K562 (cell line): ENCODE results near the gene SLC26A11. TPM values are rescaled to one million over a fixed set of nuclear protein-coding genes. Genes with fewer than 3 reads are reported as not detected.

Source experiments
- ATAC-seq: fragments of 200-7000 bp; cut with Tn5 transposase; 3 replicates; pipeline ENCODE4 v1.9.1; 2020; ENCODE audit warnings: moderate library complexity
- BruUV-seq: library from RNA; stranded (reverse); fragments of 400-500 nt; replicated peaks from 2 replicates; lab custom pipeline; 2021; lab: Mats Ljungman, UMichigan
- CTCF ChIA-PET: fragments of 300-600 bp; formaldehyde crosslinking; extraction: SDS; loops from one replicate; lab custom pipeline; 2021; ENCODE audit warnings: low intra/inter-chr PET ratio; lab: Yijun Ruan, JAX
- POLR2A ChIA-PET: fragments of 300-600, 350-650 bp; sonication (Branson Sonifier 250); formaldehyde crosslinking; extraction: SDS; loops from one replicate; lab custom pipeline; 2021; ENCODE audit warnings: antibody characterized with exemption, inconsistent platforms; lab: Yijun Ruan, JAX
- DNase-seq, 4 experiments: peaks; one replicate each; pipeline versions ENCODE4 v3.0.0 to v3.0.0-alpha.2; 2011 to 2018; ENCODE audit warnings: low spot score in 3 of 4, mixed read lengths in 3 of 4; ENCODE audit errors: extremely low read depth in 1 of 4
- FAIRE-seq: peaks from 2 replicates; lab custom pipeline; 2011; peaks lifted over from hg19 to GRCh38; lab: Jason Lieb, UNC
- H2AFZ ChIP-seq: 2 replicates; pipeline ENCODE4 v1.6.0; 2011; ENCODE audit warnings: low read depth, low read length, control low read depth, inconsistent platforms
- H3K27ac ChIP-seq: fragments of 200-600 bp; 3 replicates; pipeline ENCODE4 v1.8.0; 2011; ENCODE audit warnings: low read depth, mild to moderate bottlenecking, control low read depth, inconsistent platforms, low read length, moderate library complexity, mixed read lengths; ENCODE audit errors: extremely low read depth
- H3K27me3 ChIP-seq, 2 experiments: fragments of 300-600 bp in 1 of 2; 2 replicates in 1 of 2; 3 replicates in 1 of 2; pipeline versions ENCODE4 v1.6.0 to v1.8.0; 2011; ENCODE audit warnings: inconsistent platforms in 2 of 2, low read length in 2 of 2, mild to moderate bottlenecking in 1 of 2, mixed read lengths in 1 of 2, moderate library complexity in 1 of 2; ENCODE audit not compliant: control insufficient read depth in 2 of 2, insufficient read depth in 2 of 2
- H3K36me3 ChIP-seq: fragments of 300-600 bp; 3 replicates; pipeline ENCODE4 v1.8.0; 2011; ENCODE audit warnings: mild to moderate bottlenecking, low read length, inconsistent platforms; ENCODE audit not compliant: control insufficient read depth, insufficient read depth
- H3K4me1 ChIP-seq, 2 experiments: fragments of 200-600 bp in 1 of 2; replicated peaks in 1 of 2; 2 replicates in 1 of 2; 3 replicates in 1 of 2; pipeline versions ENCODE4 v1.5.1 to v1.8.0; 2011; ENCODE audit warnings: inconsistent platforms in 2 of 2, low read length in 2 of 2, mild to moderate bottlenecking in 1 of 2, mixed read lengths in 1 of 2, moderate library complexity in 1 of 2; ENCODE audit not compliant: control insufficient read depth in 2 of 2, insufficient read depth in 2 of 2
- H3K4me2 ChIP-seq: 2 replicates; pipeline ENCODE4 v1.6.1; 2011; ENCODE audit warnings: low read length, control low read depth, inconsistent platforms, mixed read lengths; ENCODE audit not compliant: insufficient read depth
- H3K4me3 ChIP-seq: fragments of 200-600 bp; sonication (generic), shearing (Covaris generic); 2 replicates; pipeline ENCODE4 v1.5.1; 2016; ENCODE audit warnings: control low read depth, inconsistent platforms
- H3K79me2 ChIP-seq: fragments of 200-600 bp; 3 replicates; pipeline ENCODE4 v1.8.0; 2011; ENCODE audit warnings: low read length, inconsistent platforms; ENCODE audit not compliant: control insufficient read depth, insufficient read depth
- H3K9ac ChIP-seq, 2 experiments: 2 replicates each; pipeline versions ENCODE4 v1.6.0 to v1.6.1; 2011; ENCODE audit warnings: low read depth in 2 of 2, low read length in 2 of 2, control low read depth in 1 of 2, inconsistent platforms in 1 of 2, mild to moderate bottlenecking in 1 of 2, mixed read lengths in 1 of 2; ENCODE audit not compliant: insufficient read depth in 1 of 2
- H3K9me1 ChIP-seq: one replicate; pipeline ENCODE4 v1.6.0; 2011; ENCODE audit warnings: inconsistent platforms, mild to moderate bottlenecking, low read length, moderate library complexity; ENCODE audit not compliant: control insufficient read depth, insufficient read depth
- H3K9me3 ChIP-seq: replicated peaks from 2 replicates; pipeline ENCODE4 v1.5.1; 2011; ENCODE audit warnings: low read depth, low read length, inconsistent platforms; ENCODE audit not compliant: control insufficient read depth, insufficient read depth
- H4K20me1 ChIP-seq: replicated peaks from 2 replicates; pipeline ENCODE4 v1.6.1; 2011; ENCODE audit warnings: low read length, inconsistent platforms, mixed read lengths; ENCODE audit not compliant: control insufficient read depth, insufficient read depth
- ARHGAP35 ChIP-seq: fragments of 450-650 bp; IDR thresholded peaks from 2 replicates; pipeline ENCODE4 v1.6.1; 2018; ENCODE audit not compliant: partially characterized antibody
- E2F3 ChIP-seq: fragments of 250-450 bp; sonication (Bioruptor Pico); IDR thresholded peaks from 2 replicates; pipeline ENCODE4 v1.4.0; 2020; ENCODE audit warnings: mild to moderate bottlenecking
- FOXK1 ChIP-seq: sonication (generic); formaldehyde crosslinking; IDR thresholded peaks from 2 replicates; pipeline ENCODE4 v1.8.0; 2022; ENCODE audit warnings: missing genetic modification reagents, mild to moderate bottlenecking, borderline replicate concordance
- HDAC3 ChIP-seq: fragments of 450-650 bp; IDR thresholded peaks from 2 replicates; pipeline ENCODE4 v1.6.1; 2018; ENCODE audit warnings: borderline replicate concordance, mild to moderate bottlenecking, moderate library complexity; ENCODE audit not compliant: partially characterized antibody
- HMG20B ChIP-seq: fragments of 250-450 bp; sonication (Bioruptor Pico); IDR thresholded peaks from 2 replicates; pipeline ENCODE4 v1.5.0; 2021; ENCODE audit warnings: mild to moderate bottlenecking
- POLR3G ChIP-seq: IDR thresholded peaks from 2 replicates; pipeline ENCODE4 v1.6.1; 2011; ENCODE audit not compliant: insufficient read length, insufficient replicate concordance; ENCODE audit errors: extremely low read depth
- RBM39 ChIP-seq: fragments of 200-400 bp; formaldehyde crosslinking; optimal IDR thresholded peaks from 2 replicates; pipeline ENCODE3; 2018; ENCODE audit warnings: low read depth, low read length
- SIRT6 ChIP-seq: IDR thresholded peaks from one replicate; pipeline ENCODE4 v1.6.1; 2012; ENCODE audit warnings: low read depth, mild to moderate bottlenecking, control low read depth, inconsistent platforms, low read length, moderate library complexity
- TGIF2 ChIP-seq: sonication (generic); formaldehyde crosslinking; IDR thresholded peaks from 2 replicates; pipeline ENCODE4 v1.8.1; 2022; ENCODE audit warnings: mild to moderate bottlenecking, missing genetic modification reagents, moderate library complexity
- USF2 ChIP-seq: sonication (generic); formaldehyde crosslinking; IDR thresholded peaks from 2 replicates; pipeline ENCODE4 v1.5.0; 2020; ENCODE audit warnings: missing genetic modification reagents
- WGBS: fragments of 100-300 bp; shearing (Covaris generic); methylation state at CpG from one replicate; pipeline ENCODE4 v1.1.6; 2016; ENCODE audit warnings: low coverage, mixed read lengths; ENCODE audit not compliant: insufficient coverage; ENCODE audit errors: missing lambda C conversion rate; 5-methylcytosine and 5-hydroxymethylcytosine counted together
- in situ Hi-C: fragments of 300-500 bp; cut with MboI; formaldehyde crosslinking; loops from 4 replicates; pipeline ENCODE4 v1.15.0; 2018; ENCODE audit warnings: inconsistent platforms, mixed read lengths
- intact Hi-C: fragments of 100-400 bp; cut with micrococcal nuclease; formaldehyde crosslinking; loops from 2 replicates; pipeline ENCODE4 v1.14.2; 2022
- polyA plus RNA-seq, 8 experiments: library from polyadenylated mRNA; depleted of rRNA in 4 of 8; stranded (reverse) in 5 of 8; unstranded in 3 of 8; fragments of >200 nt; fragmentation: Nextera tagmentation in 2 of 8; fragmentation: Illumina TruSeq in 1 of 8; extraction: Ambion mirVana in 2 of 8; extraction: Trizol in 1 of 8; gene quantifications; 2 replicates each; pipeline versions ENCODE4 v1.2.1 to v1.2.3, GENCODE V29; 2011 to 2014; ENCODE audit warnings: inconsistent platforms in 1 of 8, missing spikeins in 1 of 8
- total RNA-seq, 7 experiments: library from RNA; depleted of rRNA in 6 of 7; stranded (reverse); fragments of >200 nt in 6 of 7; fragmentation: Illumina TruSeq in 2 of 7; extraction: Trizol in 2 of 7; gene quantifications; 2 replicates each; pipeline versions ENCODE4 v1.2.1 to v1.2.3, GENCODE V29; 2011 to 2021; ENCODE audit warnings: low replicate concordance in 1 of 7

Gene SLC26A11
- total and polyA plus RNA-seq, 9 of the 15 experiments (the other 6 are each of a cell fraction or from before 2014, with no cell fraction given): 0.06 to 3.1 (median 1.2) TPM; not detected in 1

- TF ChIP-seq USF2 (CRISPR knock-in tag): no peak
- no peak for TF ChIP-seq ARHGAP35
- no peak for TF ChIP-seq HMG20B (CRISPR knock-in tag)
- no peak for TF ChIP-seq SIRT6
- TF ChIP-seq TGIF2 (CRISPR knock-in tag): no peak
- no peak for TF ChIP-seq POLR3G
- TF ChIP-seq FOXK1 (CRISPR knock-in tag): no peak
Measured at GRCh38 chr17:80184423-80184714, 35.9 kb upstream of the SLC26A11 start (continued).

- no TSS peak for BruUV-seq
- Histone ChIP-seq H2AFZ (no peak overlapping the region), H3K9me1 (no peaks in the 10 kb centered on the region), H3K9me3 (no peaks in the 10 kb centered on the region; the same call in 1 of the 2 replicates), H3K4me1 (peaks cover 0 to 25% of the 10 kb centered on the region in 2 experiments; a peak in 3 of 5 replicates), H3K4me2 (no peak overlapping the region), H3K4me3 (no peak overlapping the region), H3K36me3 (no peaks in the 10 kb centered on the region), H3K27me3 (peaks cover 74 to 95% of the 10 kb centered on the region in 2 experiments), H3K9ac (no peak overlapping the region), H4K20me1 (no peaks in the 10 kb centered on the region), H3K27ac (no peak overlapping the region), H3K79me2 (no peaks in the 10 kb centered on the region)
- in situ Hi-C loops (no loop called here), intact Hi-C loops (loop anchor here (10.0 kb wide), 1 partner anchor 81 kb away; the partner anchor contains the start of gene GAA)
- ChIA-PET POLR2A (no interaction called here), CTCF (no interaction called here)
- TF ChIP-seq RBM39: no peak
- TF ChIP-seq E2F3: no peak
- no peak for TF ChIP-seq HDAC3
- FAIRE-seq (no peak), ATAC-seq (no peak), DNase-seq (no peak)
- WGBS: 10% methylated on average over 9 of the region's 9 CpGs
Measured at GRCh38 chr17:80185968-80186367, 34.3 kb upstream of the SLC26A11 start.
